H9 (cell line): ENCODE data around the gene TMEM233. TPM values are rescaled to one million over a fixed set of nuclear protein-coding genes. Genes with fewer than 3 reads are reported as not detected.

Experiments
- DNase-seq: peaks from one replicate; pipeline ENCODE4 v3.0.0-alpha.2; 2017
- H2AFZ ChIP-seq: one replicate; pipeline ENCODE4 v1.6.1; 2013; ENCODE audit warnings: mild to moderate bottlenecking, low read length, control low read depth, moderate library complexity
- H2AK5ac ChIP-seq: 2 replicates; pipeline ENCODE4 v1.6.1; 2013; ENCODE audit warnings: low read length, control low read depth, mixed read lengths; ENCODE audit not compliant: insufficient read length
- H2BK120ac ChIP-seq: one replicate; pipeline ENCODE4 v1.6.1; 2013; ENCODE audit warnings: low read depth, mild to moderate bottlenecking, low read length, control low read depth, inconsistent platforms; ENCODE audit not compliant: poor library complexity, severe bottlenecking
- H2BK12ac ChIP-seq: 2 replicates; pipeline ENCODE4 v1.6.1; 2013; ENCODE audit warnings: low read length, control low read depth, mixed read lengths, low read depth; ENCODE audit not compliant: insufficient read length
- H2BK15ac ChIP-seq: 2 replicates; pipeline ENCODE4 v1.6.1; 2013; ENCODE audit warnings: low read depth, low read length, control low read depth
- H2BK20ac ChIP-seq: one replicate; pipeline ENCODE4 v1.6.1; 2013; ENCODE audit warnings: low read depth, mild to moderate bottlenecking, low read length, control low read depth, inconsistent platforms; ENCODE audit not compliant: poor library complexity, severe bottlenecking
- H2BK5ac ChIP-seq: 2 replicates; pipeline ENCODE4 v1.6.1; 2013; ENCODE audit warnings: low read length, control low read depth, mixed read lengths; ENCODE audit not compliant: insufficient read length
- H3K14ac ChIP-seq: 2 replicates; pipeline ENCODE4 v1.6.1; 2013; ENCODE audit warnings: low read length, control low read depth; ENCODE audit not compliant: insufficient read depth
- H3K18ac ChIP-seq: 2 replicates; pipeline ENCODE4 v1.6.1; 2013; ENCODE audit warnings: low read depth, mild to moderate bottlenecking, mixed read lengths, low read length, control low read depth; ENCODE audit not compliant: insufficient read length
- H3K23ac ChIP-seq: 2 replicates; pipeline ENCODE4 v1.6.1; 2013; ENCODE audit warnings: low read length, control low read depth, mixed read lengths, low read depth; ENCODE audit not compliant: insufficient read length
- H3K23me2 ChIP-seq: 2 replicates; pipeline ENCODE4 v1.6.1; 2013; ENCODE audit warnings: low read depth, mild to moderate bottlenecking, mixed read lengths, low read length, control low read depth; ENCODE audit not compliant: insufficient read length, poor library complexity, severe bottlenecking
- H3K27ac ChIP-seq: 2 replicates; pipeline ENCODE4 v1.5.1; 2013; ENCODE audit warnings: low read length, control low read depth, mixed read lengths, low read depth; ENCODE audit not compliant: insufficient read length
- H3K27me3 ChIP-seq: 2 replicates; pipeline ENCODE4 v1.6.1; 2013; ENCODE audit warnings: low read length, control low read depth, inconsistent platforms; ENCODE audit not compliant: insufficient read depth
- H3K4ac ChIP-seq: 2 replicates; pipeline ENCODE4 v1.6.1; 2013; ENCODE audit warnings: low read depth, mild to moderate bottlenecking, control low read depth, inconsistent platforms, low read length, moderate library complexity
- H3K4me1 ChIP-seq: 2 replicates; pipeline ENCODE4 v1.6.1; 2013; ENCODE audit warnings: low read length, control low read depth, inconsistent platforms; ENCODE audit not compliant: insufficient read depth
- H3K4me2 ChIP-seq: 2 replicates; pipeline ENCODE4 v1.6.1; 2013; ENCODE audit warnings: low read length, control low read depth, mixed read lengths; ENCODE audit not compliant: insufficient read length, insufficient read depth
- H3K56ac ChIP-seq: 2 replicates; pipeline ENCODE4 v1.6.1; 2013; ENCODE audit warnings: low read depth, mild to moderate bottlenecking, mixed read lengths, low read length, control low read depth; ENCODE audit not compliant: insufficient read length
- H3K79me1 ChIP-seq: 2 replicates; pipeline ENCODE4 v1.6.1; 2013; ENCODE audit warnings: low read depth, mild to moderate bottlenecking, moderate library complexity, low read length, control low read depth, inconsistent platforms; ENCODE audit not compliant: insufficient read depth, poor library complexity, severe bottlenecking
- H3K79me2 ChIP-seq: 2 replicates; pipeline ENCODE4 v1.6.1; 2013; ENCODE audit warnings: low read length, control low read depth, inconsistent platforms; ENCODE audit not compliant: insufficient read depth
- H3K9ac ChIP-seq: 2 replicates; pipeline ENCODE4 v1.6.1; 2013; ENCODE audit warnings: low read length, control low read depth, mixed read lengths; ENCODE audit not compliant: insufficient read length; ENCODE audit errors: extremely low read depth
- H3K9me3 ChIP-seq: one replicate; pipeline ENCODE4 v1.6.1; 2013; ENCODE audit warnings: low read depth, low read length, inconsistent platforms; ENCODE audit not compliant: control insufficient read depth
- H3T11ph ChIP-seq: one replicate; pipeline ENCODE4 v1.6.1; 2013; ENCODE audit warnings: mild to moderate bottlenecking, low read length, control low read depth, inconsistent platforms
- H4K20me1 ChIP-seq: one replicate; pipeline ENCODE4 v1.6.1; 2013; ENCODE audit not compliant: control insufficient read depth, insufficient read length, insufficient read depth
- H4K5ac ChIP-seq: 2 replicates; pipeline ENCODE4 v1.6.1; 2013; ENCODE audit warnings: low read depth, mild to moderate bottlenecking, mixed read lengths, low read length, control low read depth; ENCODE audit not compliant: insufficient read length
- H4K8ac ChIP-seq: replicated peaks from 2 replicates; pipeline ENCODE4 v1.6.1; 2013; ENCODE audit warnings: low read length, control low read depth, mixed read lengths, low read depth; ENCODE audit not compliant: insufficient read length
- H4K91ac ChIP-seq: 2 replicates; pipeline ENCODE4 v1.6.1; 2013; ENCODE audit warnings: low read depth, mild to moderate bottlenecking, moderate library complexity, mixed read lengths, low read length, control low read depth; ENCODE audit not compliant: insufficient read length
- H3K27ac Mint-ChIP-seq, 3 experiments: 2 replicates in 2 of 3; 3 replicates in 1 of 3; pipeline ENCODE4 v1.8.0; 2020 to 2021; ENCODE audit warnings: mixed read lengths in 3 of 3, mild to moderate bottlenecking in 1 of 3, moderate library complexity in 1 of 3
- H3K27me3 Mint-ChIP-seq: 2 replicates; pipeline ENCODE4 v1.8.0; 2021; ENCODE audit warnings: low read depth, mild to moderate bottlenecking, moderate library complexity, mixed read lengths
- H3K36me3 Mint-ChIP-seq, 3 experiments: 2 replicates in 2 of 3; 3 replicates in 1 of 3; pipeline ENCODE4 v1.8.0; 2020 to 2021; ENCODE audit warnings: low read depth in 3 of 3, mixed read lengths in 3 of 3; ENCODE audit not compliant: insufficient read depth in 1 of 3
- H3K4me1 Mint-ChIP-seq, 2 experiments: 2 replicates each; pipeline ENCODE4 v1.8.0; 2020; ENCODE audit warnings: mixed read lengths in 2 of 2
- H3K4me3 Mint-ChIP-seq, 2 experiments: 2 replicates in 1 of 2; 3 replicates in 1 of 2; pipeline ENCODE4 v1.8.0; 2020 to 2021; ENCODE audit warnings: mild to moderate bottlenecking in 2 of 2, mixed read lengths in 2 of 2, moderate library complexity in 1 of 2
- H3K9me3 Mint-ChIP-seq, 2 experiments: 2 replicates in 1 of 2; 3 replicates in 1 of 2; pipeline ENCODE4 v1.8.0; 2020; ENCODE audit warnings: mild to moderate bottlenecking in 2 of 2, mixed read lengths in 2 of 2, moderate library complexity in 1 of 2
- CTCF ChIP-seq: fragments of 200-600 bp; sonication (generic); conservative IDR thresholded peaks from 3 replicates; pipeline ENCODE4 v1.8.0; 2021; ENCODE audit warnings: antibody characterized with exemption, mild to moderate bottlenecking
- WGBS: extraction: QIAGEN DNeasy Blood & Tissue Kit; methylation state at CpG from one replicate; pipeline ENCODE4 v1.1.7; 2013; ENCODE audit warnings: missing lambda C conversion rate, low lambda C conversion rate, mixed read lengths; ENCODE audit not compliant: insufficient read length; ENCODE audit errors: extremely low coverage; 5-methylcytosine and 5-hydroxymethylcytosine counted together
- total RNA-seq: library from RNA; stranded (reverse); gene quantifications from 2 replicates; pipeline ENCODE4 v1.2.1, GENCODE V29; 2021

The TMEM233 gene
- total RNA-seq, 1 experiment from 2014 or later: not detected

DNA sequence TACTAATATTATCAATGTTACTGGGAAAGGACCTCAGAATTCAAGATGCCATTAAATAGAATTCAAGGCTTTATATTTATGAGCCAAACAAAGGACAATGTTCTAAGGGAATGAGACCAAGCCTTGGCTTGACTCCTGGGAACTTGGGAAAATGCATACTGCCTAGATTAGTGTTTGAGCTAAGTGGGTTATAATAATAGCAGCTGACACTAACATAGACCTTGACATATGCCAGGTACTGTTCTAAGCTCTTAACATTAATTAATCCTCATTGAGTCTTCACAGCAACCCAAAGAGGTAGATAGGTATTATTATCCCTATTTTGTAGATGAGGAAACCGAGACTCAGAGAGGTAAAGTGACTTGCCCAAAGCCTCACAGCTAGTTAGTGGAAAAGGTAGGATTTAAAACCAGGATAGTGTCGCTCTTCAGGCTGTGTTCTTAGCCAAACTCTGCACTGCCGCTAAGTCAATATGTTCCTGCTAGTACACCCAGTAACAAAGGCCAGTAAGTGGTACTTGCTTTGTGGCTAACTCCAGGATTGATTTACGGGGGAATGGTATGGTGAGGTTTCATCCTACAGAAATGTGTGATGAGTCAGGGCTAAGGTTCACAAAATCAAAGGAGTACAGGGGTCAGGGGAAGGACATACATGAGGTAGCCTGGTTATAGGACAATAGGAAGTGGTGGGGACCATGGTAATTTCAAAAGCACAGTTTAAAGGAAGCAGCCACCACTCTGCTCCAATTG is 38.5 kb downstream of the TMEM233 start:
- Histone ChIP-seq H4K8ac (no peak overlapping the region), H3K4me1 (no peaks in the 10 kb centered on the region), H3K79me2 (no peaks in the 10 kb centered on the region), H3K23me2 (no peaks in the 10 kb centered on the region), H3K4me2 (no peak overlapping the region), H3K56ac (no peak overlapping the region), H3K4ac (no peak overlapping the region), H2BK5ac (no peak overlapping the region), H4K5ac (no peak overlapping the region), H2BK15ac (no peak overlapping the region), H2BK20ac (no peak overlapping the region), H2AFZ (no peak overlapping the region), H3K18ac (no peak overlapping the region), H3K27me3 (no peaks in the 10 kb centered on the region), H3K9me3 (no peaks in the 10 kb centered on the region), H3T11ph (no peak overlapping the region), H2BK12ac (no peak overlapping the region), H3K23ac (no peak overlapping the region), H4K91ac (no peak overlapping the region), H2AK5ac (no peak overlapping the region), H2BK120ac (no peak overlapping the region), H3K79me1 (no peaks in the 10 kb centered on the region), H4K20me1 (no peaks in the 10 kb centered on the region), H3K27ac (no peak overlapping the region), H3K9ac (no peak overlapping the region), H3K14ac (no peak overlapping the region)
- Mint-ChIP-seq H3K27ac (no peak overlapping the region), H3K27me3 (peaks cover 29% of the 10 kb centered on the region), H3K36me3 (no peaks in the 10 kb centered on the region), H3K4me3 (no peak overlapping the region), H3K4me1 (peaks cover 4% of the 10 kb centered on the region in 2 experiments), H3K9me3 (no peaks in the 10 kb centered on the region; a peak in 1 of 5 replicates)
- WGBS: no CpG with 5 or more reads among the region's 4 CpGs
- no peak for DNase-seq
- no peak for TF ChIP-seq CTCF
